Breast epithelium (tissue), 4 donors: Measurements from ENCODE around the gene RNF223. TPM values are rescaled to one million over a fixed set of nuclear protein-coding genes. Genes with fewer than 3 reads are reported as not detected.
"Not testable (repeated sequence)": the region's sequence is repeated elsewhere in the genome, so short reads cannot be mapped to it uniquely, and the experiment has no call there.

Experiments
- DNase-seq, 2 donors: peaks; one replicate each; pipeline ENCODE4 v3.0.0-alpha.2; 2019; ENCODE audit warnings: low spot score in 2 of 2
- H3K27ac ChIP-seq, 2 donors: fragments of 200-600 bp; sonication (generic) in 1 of 2; one replicate each; pipeline ENCODE4 v1.5.1; 2016 to 2019; ENCODE audit warnings: mild to moderate bottlenecking in 1 of 2
- H3K27me3 ChIP-seq, 2 donors: fragments of 200-600 bp; sonication (generic) in 1 of 2; one replicate each; pipeline versions ENCODE4 v1.5.1 to v1.6.0; 2017 to 2019; ENCODE audit warnings: control low read depth in 1 of 2, mild to moderate bottlenecking in 1 of 2
- H3K36me3 ChIP-seq: fragments of 200-600 bp; one replicate; pipeline ENCODE4 v1.5.1; 2019
- H3K4me1 ChIP-seq, 2 donors: fragments of 200-600 bp; sonication (generic); one replicate each; pipeline ENCODE4 v1.5.1; 2016 to 2019; ENCODE audit warnings: control low read depth in 1 of 2
- H3K4me3 ChIP-seq, 3 donors: fragments of 200-600 bp; sonication (generic); 1 replicate in 2 of 3; 2 replicates in 1 of 3; pipeline ENCODE4 v1.5.1; 2016 to 2019; ENCODE audit warnings: mild to moderate bottlenecking in 3 of 3, moderate library complexity in 2 of 3
- H3K9me3 ChIP-seq, 2 donors: fragments of 200-600 bp; sonication (generic) in 1 of 2; one replicate each; pipeline ENCODE4 v1.5.1; 2016 to 2019; ENCODE audit warnings: control low read depth in 1 of 2
- CTCF ChIP-seq, 3 donors: fragments of 450-650 bp; IDR thresholded peaks; one replicate each; pipeline ENCODE4 v1.5.1; 2016 to 2017; ENCODE audit warnings: antibody characterized with exemption in 3 of 3, mild to moderate bottlenecking in 3 of 3, moderate library complexity in 3 of 3
- POLR2A ChIP-seq: fragments of 450-650 bp; IDR thresholded peaks from one replicate; pipeline ENCODE4 v1.6.1; 2016; ENCODE audit warnings: antibody characterized with exemption, mild to moderate bottlenecking, moderate library complexity
- POLR2AphosphoS5 ChIP-seq, 3 donors: sonication (generic); formaldehyde crosslinking; IDR thresholded peaks; one replicate each; pipeline ENCODE4 v1.6.1; 2017; ENCODE audit warnings: antibody characterized with exemption in 3 of 3
- intact Hi-C: fragments of 100-400 bp; cut with DNase I; formaldehyde crosslinking; loops from one replicate; pipeline ENCODE4 v1.15.1; 2023; ENCODE audit warnings: low total_unique reads
- total RNA-seq, 3 donors: library from RNA; depleted of rRNA; stranded (reverse); fragments of >200 nt; gene quantifications; one replicate each; pipeline ENCODE4 v1.1.0, GENCODE V29; 2016

Gene RNF223
- total RNA-seq, 3 donors from 2014 or later: 0.33 to 2.8 TPM; not detected in 1

GRCh38 chr1:1079408-1080121 lies 5.5 kb upstream of the RNF223 start:
- peaks cover 0 to 8% of the 10 kb centered on the region in 2 donors for H3K4me1 ChIP-seq
- H3K27ac ChIP-seq: peak overlapping the region; percentile 92 to 94
- H3K27me3 ChIP-seq: peaks cover 0 to 4% of the 10 kb centered on the region in 2 donors
- DNase-seq: peak; percentile 92
- TF ChIP-seq POLR2AphosphoS5 (IDR thresholded peaks at IDR 0.05) (peak; percentile 53 to 87 (median 75)), POLR2A (no peak), CTCF (IDR thresholded peaks at IDR 0.05) (no peak)
- H3K4me3 ChIP-seq: peak overlapping the region in 2 of 3 donors; percentile 48 to 75
- intact Hi-C loops: no loop called here
- no peaks in the 10 kb centered on the region for H3K36me3 ChIP-seq
- H3K9me3 ChIP-seq: no peaks in the 10 kb centered on the region

GRCh38 chr1:1077396-1077795 lies 3.3 kb upstream of the RNF223 start:
- H3K27ac ChIP-seq, H3K9me3 ChIP-seq, H3K27me3 ChIP-seq, H3K4me1 ChIP-seq, DNase-seq, intact Hi-C loops, H3K4me3 ChIP-seq, H3K36me3 ChIP-seq: not testable (repeated sequence)

- Histone ChIP-seq H3K36me3 (no peaks in the 10 kb centered on the region), H3K4me1 (peaks cover 0 to 8% of the 10 kb centered on the region in 2 donors), H3K4me3 (no peak overlapping the region), H3K27ac (peak overlapping the region; percentile 90 to 91), H3K27me3 (peaks cover 0 to 4% of the 10 kb centered on the region in 2 donors), H3K9me3 (no peaks in the 10 kb centered on the region)
- peak in 1 of 2 donors; percentile 53 for DNase-seq
- TF ChIP-seq POLR2A (no peak), CTCF (IDR thresholded peaks at IDR 0.05) (no peak), POLR2AphosphoS5 (IDR thresholded peaks at IDR 0.05) (no peak)
- intact Hi-C loops: no loop called here
Measured at GRCh38 chr1:1075148-1075935, 1.2 kb upstream of the RNF223 start.

GRCh38 chr1:1074631-1075147 lies 583 bp upstream of the RNF223 start:
- Histone ChIP-seq H3K4me3 (no peak overlapping the region), H3K9me3 (no peaks in the 10 kb centered on the region), H3K4me1 (peaks cover 0 to 1% of the 10 kb centered on the region in 2 donors), H3K27ac (peak overlapping the region; percentile 90 to 91), H3K27me3 (peaks cover 0 to 4% of the 10 kb centered on the region in 2 donors), H3K36me3 (no peaks in the 10 kb centered on the region)
- intact Hi-C loops: no loop called here
- no peak for TF ChIP-seq CTCF (IDR thresholded peaks at IDR 0.05)
- no peak for TF ChIP-seq POLR2AphosphoS5 (IDR thresholded peaks at IDR 0.05)
- DNase-seq: no peak

GRCh38 chr1:1072849-1073742 lies 1.0 kb downstream of the RNF223 start:
- Histone ChIP-seq H3K4me3 (peak overlapping the region in 2 of 3 donors; percentile 32 to 48), H3K4me1 (peaks cover 0 to 4% of the 10 kb centered on the region in 2 donors), H3K36me3 (no peaks in the 10 kb centered on the region), H3K9me3 (no peaks in the 10 kb centered on the region), H3K27ac (peak overlapping the region; percentile 90 to 91), H3K27me3 (peaks cover 0 to 7% of the 10 kb centered on the region in 2 donors)
- DNase-seq: no peak
- no peak for TF ChIP-seq CTCF (IDR thresholded peaks at IDR 0.05)
- no peak for TF ChIP-seq POLR2A
- TF ChIP-seq POLR2AphosphoS5 (IDR thresholded peaks at IDR 0.05): no peak
- intact Hi-C loops: no loop called here
